Dendritic cell treated with granulocyte-macrophage colony-stimulating factor and Interleukin-4, amounts not matched to agents 40 ng/mL and 50 ng/mL, for 4 days (primary cell): Measurements from ENCODE around the gene C5.

Source experiments
- H3K27ac Mint-ChIP-seq: one replicate; pipeline ENCODE4 v1.8.0; 2022; ENCODE audit warnings: mild to moderate bottlenecking, mixed read lengths
- H3K27me3 Mint-ChIP-seq: one replicate; pipeline ENCODE4 v1.8.0; 2022; ENCODE audit warnings: mild to moderate bottlenecking, mixed read lengths
- H3K36me3 Mint-ChIP-seq: one replicate; pipeline ENCODE4 v1.8.0; 2022; ENCODE audit warnings: low read depth, mixed read lengths
- H3K4me1 Mint-ChIP-seq: one replicate; pipeline ENCODE4 v1.8.0; 2022; ENCODE audit warnings: low read depth, mixed read lengths
- H3K4me3 Mint-ChIP-seq: one replicate; pipeline ENCODE4 v1.8.0; 2022; ENCODE audit warnings: mild to moderate bottlenecking, moderate library complexity, mixed read lengths
- H3K9me3 Mint-ChIP-seq: one replicate; pipeline ENCODE4 v1.8.0; 2022; ENCODE audit warnings: mixed read lengths
- intact Hi-C: fragments of 100-400 bp; cut with micrococcal nuclease; formaldehyde crosslinking; loops from one replicate; pipeline ENCODE4 v1.15.0; 2022

C5 gene

DNA sequence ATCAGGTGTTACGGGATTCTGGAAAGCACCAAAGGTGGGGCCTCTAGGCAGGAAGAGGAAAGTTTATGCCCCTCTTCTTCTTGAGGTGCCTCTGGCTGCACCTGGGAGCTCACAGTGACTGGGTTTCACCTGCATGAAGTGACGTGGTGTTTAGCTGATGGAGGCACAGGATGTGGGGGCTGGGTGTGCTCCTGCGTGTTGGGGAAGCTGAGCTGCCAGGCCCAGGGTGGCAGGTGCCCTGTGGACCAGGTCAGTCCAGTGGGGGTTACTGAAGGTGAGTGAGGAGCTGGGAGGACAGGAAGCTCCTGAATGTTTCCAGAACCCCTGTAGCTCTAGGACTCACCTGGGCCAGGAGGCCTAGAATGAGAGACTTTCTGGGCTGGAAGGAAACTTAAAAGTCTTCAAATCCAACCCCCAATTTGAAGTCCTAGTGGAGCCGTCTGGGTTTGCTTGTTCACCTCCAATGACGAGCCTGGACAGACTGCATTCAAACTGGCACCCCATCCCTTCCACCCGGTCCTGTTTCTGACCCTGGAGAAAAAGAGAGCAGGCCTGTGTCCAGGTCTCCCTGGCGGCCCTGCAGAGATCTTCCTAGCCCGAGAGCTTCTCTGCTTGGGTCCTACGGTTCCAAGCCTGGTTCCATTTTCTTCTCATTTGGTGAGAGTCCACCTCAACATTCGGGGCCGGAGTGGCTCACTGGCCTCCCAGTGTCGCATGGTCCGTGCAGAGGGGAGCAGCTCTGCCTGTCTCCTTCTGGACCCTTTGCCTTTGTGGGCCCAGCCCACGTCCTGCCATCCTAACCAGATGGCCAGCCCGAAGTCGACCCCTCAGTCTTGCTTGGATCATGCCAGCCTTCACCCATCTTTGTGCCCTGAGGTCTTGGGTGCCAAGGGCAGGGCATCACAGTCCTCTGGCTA, 145.8 kb downstream of the C5 start:
- peaks cover 4% of the 10 kb centered on the region for H3K4me1 Mint-ChIP-seq
- peaks cover 57% of the 10 kb centered on the region for H3K36me3 Mint-ChIP-seq
- no peaks in the 10 kb centered on the region for H3K9me3 Mint-ChIP-seq
- H3K27me3 Mint-ChIP-seq: no peaks in the 10 kb centered on the region
- H3K27ac Mint-ChIP-seq: no peak overlapping the region
- H3K4me3 Mint-ChIP-seq: no peak overlapping the region
- intact Hi-C loops: no loop called here

DNA sequence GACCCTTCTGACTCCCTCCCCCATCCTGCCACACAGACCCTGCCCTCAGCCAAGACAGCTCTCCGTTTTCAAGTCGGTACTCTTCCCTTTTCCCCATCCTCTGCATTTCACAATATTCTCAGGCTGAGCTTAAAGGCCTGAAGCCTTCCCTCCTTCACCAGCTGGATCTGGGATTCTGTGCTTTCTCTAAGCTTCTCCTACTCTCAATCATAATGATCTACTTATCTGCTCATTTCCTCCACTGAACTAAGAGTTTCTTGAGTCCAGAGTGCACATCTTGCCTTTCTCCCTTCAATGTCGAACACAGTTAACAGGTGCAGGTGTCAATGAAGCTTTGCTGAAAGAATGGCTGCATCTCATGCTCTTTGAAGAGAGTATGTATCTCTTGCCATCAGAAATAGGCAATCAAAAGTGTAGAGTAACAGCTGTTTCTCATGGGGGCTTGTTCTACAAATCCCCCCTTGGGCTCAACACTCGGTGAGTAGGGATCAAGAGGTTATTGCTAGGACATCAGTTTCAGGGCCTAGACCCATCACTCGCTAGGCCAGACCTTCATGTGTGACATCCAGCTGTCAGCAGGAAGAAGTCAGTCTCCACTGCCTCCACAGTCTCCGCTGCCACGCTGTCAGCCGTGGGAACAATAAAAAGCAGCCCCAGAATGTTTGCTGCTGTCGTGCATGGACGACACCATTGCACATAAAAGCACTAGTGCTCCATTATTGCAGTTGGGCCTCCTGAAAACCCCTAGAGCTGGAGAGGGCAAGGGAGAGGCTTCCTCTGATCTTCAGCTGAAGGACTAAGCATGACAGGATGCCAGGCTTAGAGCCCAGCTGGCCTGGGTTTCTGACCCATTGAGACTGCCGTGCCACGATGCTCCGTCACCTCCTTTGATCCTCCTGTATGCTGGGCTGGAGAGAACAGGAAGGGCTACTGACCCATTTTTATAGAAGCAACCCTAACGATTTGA, 147.2 kb downstream of the C5 start:
- peaks cover 51% of the 10 kb centered on the region for H3K36me3 Mint-ChIP-seq
- H3K27me3 Mint-ChIP-seq: no peaks in the 10 kb centered on the region
- no peaks in the 10 kb centered on the region for H3K9me3 Mint-ChIP-seq
- H3K27ac Mint-ChIP-seq: no peak overlapping the region
- no peak overlapping the region for H3K4me3 Mint-ChIP-seq
- no peaks in the 10 kb centered on the region for H3K4me1 Mint-ChIP-seq
- intact Hi-C loops: no loop called here
